Measurements from ENCODE around the gene SEC63.
A peak's percentile ranks its signal among the peaks of the same experiment; 100 is the strongest.

Gene SEC63

DNA sequence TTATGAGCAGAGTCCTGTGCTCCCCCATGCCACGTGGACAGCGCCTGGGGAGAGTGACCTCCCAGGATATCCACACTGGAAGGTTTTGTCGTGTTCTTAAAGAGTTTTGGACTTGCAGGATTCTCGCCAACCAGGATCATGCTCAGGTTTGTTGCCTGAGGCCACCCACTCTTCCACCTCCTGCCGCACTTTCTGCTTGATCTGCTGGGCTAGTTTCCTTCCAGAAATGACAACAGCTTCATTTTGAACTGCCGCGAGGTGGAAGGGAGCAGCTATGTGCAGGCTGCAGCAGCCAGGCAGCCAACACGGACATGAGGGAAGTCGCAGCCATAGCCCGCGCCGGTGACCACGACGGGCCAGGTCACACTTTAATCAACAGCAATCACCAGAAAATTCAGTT lies 27.7 kb upstream of the SEC63 start:
- no peak overlapping the region for H3K4me3 ChIP-seq (ENCODE audit: low read length)
- DNase-seq (ENCODE audit: low read depth): no peak
- TF ChIP-seq, protein P1, sequence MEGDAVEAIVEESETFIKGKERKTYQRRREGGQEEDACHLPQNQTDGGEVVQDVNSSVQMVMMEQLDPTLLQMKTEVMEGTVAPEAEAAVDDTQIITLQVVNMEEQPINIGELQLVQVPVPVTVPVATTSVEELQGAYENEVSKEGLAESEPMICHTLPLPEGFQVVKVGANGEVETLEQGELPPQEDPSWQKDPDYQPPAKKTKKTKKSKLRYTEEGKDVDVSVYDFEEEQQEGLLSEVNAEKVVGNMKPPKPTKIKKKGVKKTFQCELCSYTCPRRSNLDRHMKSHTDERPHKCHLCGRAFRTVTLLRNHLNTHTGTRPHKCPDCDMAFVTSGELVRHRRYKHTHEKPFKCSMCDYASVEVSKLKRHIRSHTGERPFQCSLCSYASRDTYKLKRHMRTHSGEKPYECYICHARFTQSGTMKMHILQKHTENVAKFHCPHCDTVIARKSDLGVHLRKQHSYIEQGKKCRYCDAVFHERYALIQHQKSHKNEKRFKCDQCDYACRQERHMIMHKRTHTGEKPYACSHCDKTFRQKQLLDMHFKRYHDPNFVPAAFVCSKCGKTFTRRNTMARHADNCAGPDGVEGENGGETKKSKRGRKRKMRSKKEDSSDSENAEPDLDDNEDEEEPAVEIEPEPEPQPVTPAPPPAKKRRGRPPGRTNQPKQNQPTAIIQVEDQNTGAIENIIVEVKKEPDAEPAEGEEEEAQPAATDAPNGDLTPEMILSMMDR (conservative IDR thresholded peaks at IDR 0.05; ENCODE audit: low read length): no peak

DNA sequence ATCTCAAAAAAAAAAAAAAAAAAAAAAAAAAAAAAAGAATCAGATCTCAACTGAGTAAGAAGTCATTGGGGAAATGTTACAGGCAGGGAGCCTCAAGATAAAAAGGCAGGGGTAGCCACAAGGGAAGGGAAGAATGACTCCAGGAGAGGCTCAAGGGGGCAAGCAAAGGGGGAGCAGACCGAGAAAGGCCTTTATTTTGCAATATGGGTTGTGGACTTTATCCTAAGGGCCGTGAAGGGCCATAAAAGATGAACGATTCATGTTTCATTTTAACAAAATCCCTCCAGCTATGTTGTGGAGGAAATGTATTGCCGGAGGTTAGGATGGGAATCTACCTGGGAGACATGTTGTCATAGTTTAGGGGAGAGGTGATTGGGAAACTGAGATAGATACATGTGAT lies 25.8 kb upstream of the SEC63 start:
- TF ChIP-seq, protein P1 (conservative IDR thresholded peaks at IDR 0.05; ENCODE audit: low read length): no peak

DNA sequence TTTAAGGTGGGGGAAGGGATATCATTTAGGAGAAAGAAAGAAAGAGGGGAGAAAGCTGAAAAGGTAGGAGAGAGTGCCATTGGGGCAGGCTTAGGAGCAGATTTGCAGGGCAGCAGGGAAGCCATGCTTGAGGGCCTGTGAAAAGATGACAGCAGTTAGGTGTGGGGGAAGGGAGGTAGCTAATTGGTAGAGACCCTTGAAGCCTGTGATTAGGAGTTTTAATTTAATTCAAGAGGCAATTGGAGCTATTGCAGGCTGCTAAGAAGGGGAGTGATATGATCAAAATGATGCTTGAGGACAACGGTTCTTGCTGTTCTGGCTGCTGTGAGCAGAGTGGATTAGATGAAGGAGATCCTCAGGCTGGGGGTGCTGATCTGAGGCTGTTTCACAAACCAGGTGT lies 24.5 kb upstream of the SEC63 start:
- DNase-seq (ENCODE audit: low read depth): no peak
- TF ChIP-seq, protein P1 (conservative IDR thresholded peaks at IDR 0.05; ENCODE audit: low read length): no peak
- H3K4me3 ChIP-seq (ENCODE audit: low read length): no peak overlapping the region

More for the DNA sequence above, 25.8 kb upstream of the SEC63 start:
- no peak for DNase-seq (ENCODE audit: low read depth)
- no peak overlapping the region for H3K4me3 ChIP-seq (ENCODE audit: low read length)

DNA sequence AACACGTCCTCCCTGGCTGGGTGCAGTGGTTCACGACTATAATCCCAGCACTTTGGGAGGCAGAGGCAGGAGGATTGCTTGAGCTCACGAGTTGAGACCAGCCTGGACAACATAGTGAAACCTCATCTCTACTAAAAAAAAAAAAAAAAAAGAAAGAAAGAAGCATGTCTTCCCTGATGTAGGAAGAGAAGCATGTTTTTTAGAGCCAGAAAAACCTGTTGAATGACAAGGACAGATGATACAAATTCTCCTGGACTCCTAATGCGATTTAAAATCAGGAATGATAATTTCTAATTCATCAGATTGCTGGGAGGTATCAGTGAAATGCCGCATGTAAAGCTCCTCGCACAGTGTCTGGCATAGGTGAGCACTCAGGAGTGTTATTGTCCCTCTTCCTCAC lies 23.7 kb upstream of the SEC63 start:
- no peak overlapping the region for H3K4me3 ChIP-seq (ENCODE audit: low read length)
- no peak for DNase-seq (ENCODE audit: low read depth)
- TF ChIP-seq, protein P1 (conservative IDR thresholded peaks at IDR 0.05; ENCODE audit: low read length): no peak

DNA sequence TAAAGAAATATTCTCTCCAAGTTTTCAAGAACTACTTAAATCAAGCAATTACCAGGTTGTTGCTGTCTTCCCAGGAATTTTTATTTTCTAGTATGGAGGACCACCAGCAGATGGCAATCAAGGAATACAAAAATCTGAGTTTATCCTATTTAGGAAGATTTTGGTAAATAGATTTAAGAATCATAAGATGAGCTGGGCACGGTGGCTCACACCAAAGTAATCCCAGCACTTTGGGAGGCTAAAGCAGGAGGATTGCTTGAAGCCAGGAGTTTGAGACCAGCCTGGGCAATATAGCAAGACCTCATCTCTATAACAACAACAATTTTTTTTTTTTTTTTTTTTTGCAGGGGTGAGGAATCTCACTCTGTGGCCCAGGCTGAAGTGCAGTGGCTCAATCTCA lies 19.3 kb upstream of the SEC63 start:
- H3K4me3 ChIP-seq (ENCODE audit: low read length): no peak overlapping the region
- TF ChIP-seq, protein P1 (conservative IDR thresholded peaks at IDR 0.05; ENCODE audit: low read length): peak; percentile 59
- DNase-seq (ENCODE audit: low read depth): peak; percentile 46

DNA sequence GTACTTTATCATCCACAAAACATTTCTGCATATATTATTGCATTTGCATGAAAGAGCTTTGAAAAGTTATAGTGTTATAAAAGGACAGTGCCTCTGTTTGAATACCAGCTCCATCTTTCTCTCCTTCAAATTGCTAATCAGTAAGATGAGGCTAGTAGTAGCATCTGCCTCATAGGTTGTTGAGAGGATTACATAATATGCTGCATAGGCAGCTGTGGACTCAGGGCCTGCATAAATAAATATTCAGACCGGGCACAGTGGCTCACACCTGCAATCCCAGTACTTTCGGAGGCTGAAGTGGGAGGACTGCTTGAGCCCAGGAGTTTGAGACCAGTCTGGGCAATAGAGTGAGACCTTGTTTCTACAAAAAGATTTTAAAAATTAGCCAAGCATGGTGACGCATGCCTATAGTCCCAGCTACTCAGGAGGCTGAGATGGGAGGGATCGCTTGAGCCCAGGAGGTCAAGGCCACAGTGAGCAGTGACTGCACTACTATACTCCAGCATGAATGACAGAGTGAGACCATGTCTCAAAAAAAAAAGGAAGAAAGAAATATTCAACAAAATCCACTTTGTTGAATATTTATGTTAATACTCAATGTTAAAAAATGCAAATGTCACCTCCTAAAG lies 18.3 kb upstream of the SEC63 start:
- DNase-seq (ENCODE audit: low read depth): no peak
- TF ChIP-seq, protein P1 (conservative IDR thresholded peaks at IDR 0.05; ENCODE audit: low read length): no peak
- no peak overlapping the region for H3K4me3 ChIP-seq (ENCODE audit: low read length)

DNA sequence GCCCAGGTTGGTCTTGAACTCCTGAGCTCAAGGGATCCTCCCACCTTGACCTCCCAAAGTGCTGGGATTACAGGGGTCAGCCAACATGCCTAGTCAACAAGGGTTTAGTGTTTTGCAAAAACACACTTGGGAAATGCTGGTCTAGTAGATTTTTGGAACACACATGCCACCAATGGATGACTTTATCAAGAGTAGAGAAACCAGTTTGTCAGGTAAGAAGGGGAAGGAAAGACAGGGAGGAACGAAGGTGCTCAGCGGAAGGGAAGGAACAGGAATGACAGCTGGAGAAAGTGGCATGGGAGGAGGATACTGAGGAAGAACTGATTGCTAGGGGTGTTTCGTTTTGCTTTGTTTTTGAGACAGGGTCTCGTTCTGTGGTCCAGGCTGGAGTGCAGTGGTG lies 15.6 kb upstream of the SEC63 start:
- TF ChIP-seq, protein P1 (conservative IDR thresholded peaks at IDR 0.05; ENCODE audit: low read length): no peak
- no peak overlapping the region for H3K4me3 ChIP-seq (ENCODE audit: low read length)
- DNase-seq (ENCODE audit: low read depth): no peak
